NCI-H510A treated with DMSO at 0.1 percent for 48 hours (cell line): ENCODE data around the gene OSGEP.

Experiments used
- DNase-seq: peaks from one replicate; lab custom pipeline; 2025; lab: John Stamatoyannopoulos, UW

The OSGEP gene

DNA sequence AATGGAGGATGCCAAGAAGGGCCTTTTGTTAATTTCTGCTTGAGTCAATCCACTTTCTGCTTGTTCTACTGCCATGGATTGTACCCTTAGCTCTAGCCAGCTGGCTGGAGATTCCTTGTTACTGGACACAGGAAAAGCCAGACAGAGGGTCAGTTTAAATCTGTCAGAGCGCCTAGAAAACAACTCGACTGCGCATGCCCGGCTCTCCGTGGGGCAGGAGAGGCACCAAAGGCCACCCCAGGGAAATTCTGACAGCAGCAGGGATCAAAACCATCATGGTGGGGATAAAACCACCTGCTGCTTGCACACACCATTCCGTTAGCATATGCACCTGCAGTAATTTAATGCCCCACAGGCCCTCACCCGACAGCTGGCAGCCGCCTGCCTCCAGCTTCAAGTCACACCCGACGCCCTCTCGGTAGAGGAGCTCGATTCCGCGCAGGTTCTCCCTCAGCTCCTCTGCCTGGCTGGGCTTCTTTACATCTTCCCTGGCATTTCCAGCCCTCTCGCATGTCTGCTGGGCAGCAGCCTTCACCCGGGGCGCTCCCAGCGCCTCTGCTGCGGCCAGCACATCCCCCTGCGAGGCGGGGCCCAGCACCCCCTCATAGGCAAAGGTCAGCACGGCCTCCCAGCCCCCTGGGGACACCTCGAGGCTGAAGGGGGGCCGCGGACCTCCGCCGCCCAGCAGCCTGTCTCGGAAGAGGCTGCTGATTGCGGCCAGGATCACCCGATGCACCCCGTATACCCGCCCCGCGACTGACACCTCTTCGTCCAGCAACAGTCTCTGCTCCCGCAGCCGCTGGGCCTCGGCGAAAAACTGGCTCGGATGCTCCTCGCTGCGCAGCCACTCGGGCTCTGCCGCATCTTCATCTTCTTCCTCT, 19.7 kb downstream of the OSGEP start:
- DNase-seq = no peak

DNA sequence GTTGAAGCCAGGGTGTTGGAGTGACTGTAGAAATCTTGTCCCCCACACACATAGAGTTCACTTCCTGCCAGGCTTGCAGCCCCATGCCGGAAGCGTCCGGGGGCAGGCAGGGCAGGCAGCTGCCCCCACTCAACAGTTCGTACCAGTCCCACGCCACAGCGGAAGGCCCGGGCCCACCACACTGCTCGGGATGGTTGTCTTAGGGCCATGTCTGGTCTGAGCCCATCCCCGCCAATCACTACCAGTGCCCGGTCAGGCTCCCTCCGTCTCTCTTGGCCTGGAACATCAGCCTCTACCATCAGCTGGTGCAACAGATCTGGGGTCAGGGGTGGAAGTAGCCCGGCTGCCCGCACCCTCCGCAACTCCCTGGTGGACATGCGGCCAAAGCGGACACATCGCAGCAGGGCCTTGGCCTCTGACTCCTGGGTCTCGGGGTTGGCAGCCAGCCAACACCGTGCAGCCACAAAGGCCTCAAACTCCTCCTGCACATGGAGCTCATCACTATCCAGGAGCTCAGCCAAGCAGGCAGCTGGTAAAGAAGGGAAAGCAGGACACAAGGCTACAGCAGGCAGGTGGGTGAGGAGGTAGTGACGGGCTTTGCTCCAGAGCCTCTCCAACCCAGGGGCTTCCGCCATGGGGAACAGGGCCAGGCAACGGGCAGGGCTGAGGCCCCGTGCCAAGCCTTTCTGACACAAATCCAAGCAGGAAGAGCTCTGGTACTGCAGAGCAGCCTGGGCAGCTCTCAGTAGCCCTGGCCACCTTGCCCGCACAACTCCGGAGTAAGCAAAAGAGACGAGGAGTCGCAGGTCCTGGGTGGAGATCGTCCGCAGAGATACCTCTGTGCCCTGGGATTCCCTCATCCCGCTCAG, 24.6 kb downstream of the OSGEP start:
- no peak for DNase-seq

DNA sequence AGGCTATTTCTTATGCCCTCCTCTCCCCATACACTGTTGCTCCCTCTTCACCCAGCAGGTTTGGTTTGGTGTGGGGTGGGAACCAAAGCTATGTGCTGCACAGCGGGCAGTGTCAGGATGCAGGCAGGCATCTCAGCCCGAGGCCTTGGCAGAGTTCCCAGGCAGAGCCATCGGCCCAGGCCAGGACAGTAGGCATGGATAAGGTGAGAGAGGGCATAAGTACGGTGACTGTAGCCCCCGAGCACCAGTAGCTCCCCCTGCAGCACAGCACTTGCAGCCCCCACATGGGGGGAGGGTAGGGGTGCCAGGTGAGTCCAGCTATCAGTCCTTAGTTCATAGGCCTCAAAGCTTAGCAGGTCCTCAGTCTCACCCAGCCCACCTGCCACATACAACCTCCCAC, 25.8 kb downstream of the OSGEP start:
- no peak for DNase-seq

DNA sequence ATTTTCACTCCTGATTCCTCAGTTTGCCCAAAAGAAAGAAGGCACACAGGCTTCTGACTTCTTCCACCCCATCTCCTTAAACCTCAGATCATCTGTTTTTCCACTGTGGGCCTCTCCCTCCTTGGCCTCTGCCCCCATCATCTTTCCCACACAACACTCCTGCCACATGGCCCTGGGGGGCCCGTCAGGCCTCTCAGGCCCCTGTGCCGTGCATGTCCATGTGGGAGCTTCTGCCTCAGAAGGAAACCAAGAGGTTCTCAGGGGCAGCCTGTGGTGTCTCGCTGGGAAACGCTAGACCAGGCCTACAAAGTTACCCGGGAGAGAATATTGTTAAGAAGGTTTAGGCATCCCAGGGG, 26.6 kb downstream of the OSGEP start:
- DNase-seq = no peak

GRCh38 chr14:20427231-20428009, 27.2 kb downstream of the OSGEP start:
- DNase-seq = no peak

DNA sequence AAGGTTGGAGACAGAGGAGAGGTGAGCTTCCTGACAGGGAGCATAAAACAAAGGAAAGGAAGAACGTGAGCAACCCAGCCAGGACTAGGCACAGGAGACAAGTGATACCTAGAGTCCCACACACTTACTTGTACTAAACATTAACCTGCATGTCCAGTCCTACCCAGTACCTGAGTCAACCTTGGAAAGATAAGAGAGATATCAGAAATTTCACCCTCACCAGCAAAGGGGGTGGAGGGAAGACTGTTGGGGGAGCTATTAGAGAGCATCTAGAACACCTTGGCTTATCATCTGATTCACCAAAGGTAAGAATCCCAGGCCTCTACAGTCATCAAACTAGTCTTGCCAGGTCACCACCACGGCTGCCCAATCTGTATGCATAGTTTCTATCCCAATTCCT, 29.8 kb downstream of the OSGEP start:
- no peak for DNase-seq

DNA sequence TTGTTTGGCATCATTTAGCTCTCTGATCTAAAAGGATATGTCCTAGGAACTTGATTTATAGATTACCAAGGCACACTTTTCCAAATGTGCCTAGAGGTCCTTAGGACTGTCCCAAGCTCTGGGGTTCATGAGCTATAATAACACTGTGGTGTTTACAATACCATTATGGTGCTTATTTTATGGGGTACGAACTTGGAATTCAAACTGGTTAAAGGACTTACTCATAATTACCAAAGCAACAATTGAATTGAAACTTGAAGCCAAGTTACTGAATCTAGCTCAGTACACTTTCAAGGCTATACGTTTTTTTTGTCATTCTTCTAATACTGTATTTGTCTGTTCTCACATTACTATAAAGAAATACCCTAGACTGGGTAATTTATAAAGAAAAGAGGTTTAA, 31.7 kb downstream of the OSGEP start:
- no peak for DNase-seq

DNA sequence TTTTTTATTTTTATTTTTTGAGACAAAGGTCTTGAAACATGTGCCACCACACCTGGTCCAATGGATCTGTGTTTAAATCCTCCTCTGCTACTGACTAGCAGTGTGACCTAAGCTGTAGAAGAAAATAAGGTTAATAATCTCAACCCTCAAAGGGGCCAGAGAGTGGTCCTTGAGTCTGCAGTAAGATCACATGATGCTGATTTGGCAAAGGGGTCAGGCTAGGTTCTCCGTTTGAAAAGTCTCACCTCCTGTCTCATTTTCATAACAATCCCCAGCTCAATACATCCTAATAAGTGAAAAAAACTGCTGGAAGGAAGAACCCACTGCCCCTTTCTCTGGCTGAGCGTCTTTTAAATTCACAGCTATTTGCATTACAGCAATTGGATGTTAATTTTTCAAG, 33.3 kb downstream of the OSGEP start:
- DNase-seq = no peak

GRCh38 chr14:20419419-20419818, 35.2 kb downstream of the OSGEP start:
- no peak for DNase-seq

GRCh38 chr14:20418501-20418909, 36.1 kb downstream of the OSGEP start:
- DNase-seq = no peak

DNA sequence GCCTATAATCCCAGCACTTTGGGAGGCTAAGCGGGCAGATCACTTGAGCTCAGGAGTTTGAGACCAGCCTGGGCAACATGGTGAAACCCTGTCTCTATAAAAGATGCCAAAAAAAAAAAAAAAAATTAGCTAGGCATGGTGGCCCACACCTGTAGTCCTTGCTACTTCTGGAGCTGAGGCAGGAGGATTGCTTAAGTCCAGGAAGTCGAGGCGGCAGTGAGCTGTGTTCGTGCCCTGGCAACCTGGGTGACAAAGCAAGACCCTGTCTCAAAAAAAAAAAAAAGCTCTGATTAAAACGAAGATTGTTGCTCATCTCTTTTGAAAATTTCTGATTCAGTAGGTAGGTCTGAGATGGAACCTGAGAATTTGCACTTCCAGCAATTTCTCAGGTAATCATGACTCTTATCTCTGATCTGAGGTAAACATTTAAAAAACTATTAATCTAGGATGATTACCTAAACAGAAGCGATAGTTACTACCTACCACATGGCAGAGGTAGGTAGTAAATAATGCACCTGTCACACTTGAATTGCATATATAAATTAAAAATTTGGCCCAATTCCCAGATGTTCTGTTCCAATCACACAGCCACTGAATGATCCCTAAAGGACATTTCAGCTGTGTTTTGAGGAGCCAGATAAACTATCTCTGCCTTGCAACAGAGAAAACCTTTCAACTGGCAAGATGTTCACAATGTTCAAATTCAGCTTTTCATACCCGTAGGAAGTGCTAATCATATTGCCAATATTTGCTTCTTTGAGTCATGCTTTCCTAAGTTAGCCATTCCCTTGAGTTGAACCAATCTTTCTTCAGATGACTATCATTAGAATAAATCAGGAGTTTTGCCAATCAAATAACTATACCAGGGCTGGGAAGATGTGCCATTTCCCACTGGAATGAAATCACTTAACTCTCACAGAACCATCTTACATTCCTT, 37.1 kb downstream of the OSGEP start:
- DNase-seq = no peak

GRCh38 chr14:20416223-20416622, 38.4 kb downstream of the OSGEP start:
- DNase-seq = no peak

DNA sequence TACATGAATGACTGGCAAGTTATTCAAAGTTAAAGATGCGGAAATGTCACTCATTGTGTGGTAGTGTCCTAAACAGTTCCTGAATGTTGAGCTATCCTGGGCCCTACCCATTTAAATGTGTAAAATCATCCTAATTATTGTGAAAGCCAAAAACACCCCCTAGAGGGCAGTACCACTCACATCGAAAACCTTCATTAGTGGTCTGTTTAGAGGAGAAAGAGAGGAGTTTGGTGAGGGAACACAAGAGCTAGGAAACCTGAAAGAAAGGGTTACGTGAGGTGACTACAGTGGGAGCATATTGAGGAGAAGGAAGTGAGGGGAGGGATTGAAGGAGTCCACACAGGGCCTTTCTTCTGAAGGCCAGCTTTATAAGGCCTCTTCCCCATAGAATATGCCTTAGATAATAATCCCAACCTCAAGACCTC, 38.8 kb downstream of the OSGEP start:
- DNase-seq = peak; percentile 25

DNA sequence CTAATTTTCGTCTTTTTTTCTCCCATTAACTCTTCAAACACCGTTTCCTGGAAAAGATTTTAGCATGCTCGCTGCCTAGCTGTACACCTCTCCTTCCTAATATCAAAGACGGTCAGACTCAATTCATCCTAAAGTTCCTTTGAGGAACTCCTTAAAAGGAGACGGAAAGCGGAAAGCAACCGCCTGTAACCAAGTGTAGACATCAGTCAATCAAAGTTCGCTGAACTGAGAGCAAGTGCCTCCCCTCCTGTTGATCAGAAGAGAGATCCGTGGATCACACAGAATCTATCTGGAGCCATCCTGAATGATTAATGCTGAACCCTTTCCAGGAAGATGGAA, 40.9 kb downstream of the OSGEP start:
- DNase-seq = peak; percentile 56

DNA sequence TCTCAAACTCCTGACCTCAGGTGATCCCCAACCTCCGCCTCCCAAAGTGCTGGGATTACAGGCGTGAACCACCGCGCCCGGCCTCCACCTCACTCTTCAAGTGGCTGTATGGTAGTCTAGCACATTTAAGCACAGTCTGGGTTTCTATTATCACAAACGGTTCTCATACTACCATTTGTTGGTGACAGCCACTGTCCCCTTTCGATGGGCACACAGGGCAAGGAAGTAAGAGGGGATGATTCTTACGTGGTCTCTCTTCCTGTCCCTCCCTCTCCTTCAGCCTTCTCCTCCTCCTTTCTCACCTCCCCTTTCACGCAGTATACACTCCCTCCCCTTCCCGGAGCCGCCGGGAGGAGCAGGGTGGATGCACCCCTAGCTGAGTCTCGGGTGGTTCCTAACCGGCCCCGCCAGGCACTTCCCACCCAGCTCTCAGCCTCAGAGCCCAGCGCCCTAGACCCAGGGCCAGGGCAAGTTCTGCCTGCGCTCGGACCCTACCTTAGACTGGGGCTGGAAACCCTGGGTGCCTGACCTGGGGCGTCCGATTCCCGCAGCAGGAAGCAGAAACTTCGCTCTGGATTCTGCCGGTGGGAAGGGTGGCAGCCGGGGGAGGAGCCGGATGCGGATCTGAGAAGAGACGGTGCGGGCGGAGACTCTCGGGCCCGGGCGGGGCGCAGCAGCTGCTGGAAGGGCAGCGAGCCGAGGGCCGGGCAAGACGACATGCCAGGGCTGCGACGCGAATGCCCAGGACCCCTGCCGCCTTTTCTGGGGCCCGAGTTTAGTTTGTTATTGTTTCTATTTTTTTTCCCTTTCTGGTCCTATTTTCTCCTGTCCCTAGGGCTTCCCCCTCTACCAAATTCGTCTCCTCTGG, 41.5 kb downstream of the OSGEP start, which contains the start of gene TEP1:
TSS of gene TEP1 (minus strand) at position 626 of the 868 bp plus-strand sequence. CDS start 5,062 bp downstream, outside the sequence.
- DNase-seq = peak; percentile 84

DNA sequence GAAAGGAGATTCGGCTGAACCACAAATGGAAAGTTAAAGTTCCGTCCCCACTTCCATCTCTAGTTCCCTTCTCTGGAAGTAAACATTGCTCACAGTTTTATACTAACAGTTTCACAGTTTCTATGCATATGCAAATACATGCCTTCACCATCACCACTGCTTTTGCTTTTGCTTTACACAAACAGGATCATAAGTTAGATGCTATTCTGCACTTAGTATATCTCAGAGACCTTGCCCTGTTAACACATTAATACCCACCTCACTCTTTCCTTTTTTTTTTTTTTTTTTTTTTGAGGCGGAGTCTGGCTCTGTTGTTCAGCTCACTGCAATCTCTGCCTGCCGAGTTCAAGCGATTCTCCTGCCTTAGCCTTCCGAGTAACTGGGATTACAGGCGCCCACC, 42.2 kb downstream of the OSGEP start:
- no peak for DNase-seq

GRCh38 chr14:20409226-20409625, 45.4 kb downstream of the OSGEP start:
- no peak for DNase-seq

DNA sequence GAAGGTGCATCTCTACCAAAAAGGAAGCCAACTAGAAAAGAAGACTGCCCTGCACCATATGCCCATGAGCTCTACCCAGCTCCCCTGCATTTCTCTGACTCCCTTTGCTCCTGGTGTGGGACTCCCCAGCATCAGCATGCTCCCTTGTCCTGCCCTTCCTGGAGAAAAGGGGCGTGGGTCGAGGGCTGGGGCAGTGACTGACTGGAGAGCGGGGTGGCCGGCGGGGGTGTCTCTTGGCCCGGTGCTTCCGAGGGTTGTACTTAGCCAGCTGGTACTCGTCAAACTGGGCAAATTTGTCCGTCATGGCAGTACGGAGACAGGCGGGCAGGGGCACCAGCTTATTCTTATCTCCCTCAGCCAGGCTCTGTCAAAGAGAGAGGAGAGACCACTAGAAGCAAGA, 51.1 kb downstream of the OSGEP start:
- no peak for DNase-seq

- no peak for DNase-seq
Measured at GRCh38 chr14:20400965-20401593, 53.5 kb downstream of the OSGEP start.

- DNase-seq = no peak
Measured at GRCh38 chr14:20400589-20400964, 54.0 kb downstream of the OSGEP start.
